Endothelial cell of umbilical vein (primary cell): ENCODE measurements around the gene CLSTN2. TPM values are rescaled to one million over a fixed set of nuclear protein-coding genes. Genes with fewer than 3 reads are reported as not detected.

Source experiments
- BruUV-seq: library from RNA; stranded (reverse); fragments of 400-500 nt; replicated peaks from 2 replicates; lab custom pipeline; 2021; lab: Mats Ljungman, UMichigan
- CTCF ChIA-PET: fragments of 300-600, 350-600 bp; sonication (Branson Sonifier 250); formaldehyde crosslinking; loops from one replicate; lab custom pipeline; 2021; ENCODE audit warnings: antibody characterized with exemption, inconsistent platforms; lab: Charles Lee
- POLR2A ChIA-PET: fragments of 300-600, 350-600 bp; sonication (Branson Sonifier 250); formaldehyde crosslinking; loops from one replicate; lab custom pipeline; 2021; ENCODE audit warnings: antibody characterized with exemption, inconsistent platforms; lab: Charles Lee
- DNase-seq: peaks from one replicate; pipeline ENCODE4 v3.0.0-alpha.2; 2011; ENCODE audit warnings: low read depth, low spot score
- FAIRE-seq: peaks from 2 replicates; lab custom pipeline; 2011; peaks lifted over from hg19 to GRCh38; lab: Jason Lieb, UNC
- H2AFZ ChIP-seq: 2 replicates; pipeline ENCODE4 v1.6.0; 2012; ENCODE audit warnings: low read depth, low read length, control low read depth, inconsistent platforms
- H3K27ac ChIP-seq: 2 replicates; pipeline ENCODE4 v1.5.1; 2011; ENCODE audit warnings: low read depth, mild to moderate bottlenecking, control low read depth, low read length, moderate library complexity; ENCODE audit not compliant: insufficient read depth
- H3K27me3 ChIP-seq, 2 experiments: 2 replicates each; pipeline versions ENCODE4 v1.6.0 to v1.6.1; 2011; ENCODE audit warnings: low read length in 2 of 2, mixed read lengths in 1 of 2; ENCODE audit not compliant: control insufficient read depth in 2 of 2, insufficient read depth in 2 of 2
- H3K36me3 ChIP-seq, 2 experiments: 2 replicates in 1 of 2; 3 replicates in 1 of 2; pipeline ENCODE4 v1.5.1; 2011; ENCODE audit warnings: low read length in 2 of 2, mild to moderate bottlenecking in 1 of 2, moderate library complexity in 1 of 2; ENCODE audit not compliant: control insufficient read depth in 2 of 2, insufficient read depth in 2 of 2; ENCODE audit errors: extremely low read depth in 1 of 2
- H3K4me1 ChIP-seq: 3 replicates; pipeline ENCODE4 v1.5.1; 2011; ENCODE audit warnings: mild to moderate bottlenecking, low read length; ENCODE audit not compliant: control insufficient read depth, insufficient read depth; ENCODE audit errors: extremely low read depth
- H3K4me2 ChIP-seq: 2 replicates; pipeline ENCODE4 v1.6.1; 2011; ENCODE audit warnings: low read length, control low read depth, mixed read lengths; ENCODE audit not compliant: insufficient read depth
- H3K4me3 ChIP-seq, 3 experiments: fragments of 200-600 bp in 1 of 3; sonication (generic), shearing (Covaris generic) in 1 of 3; replicated peaks in 1 of 3; 2 replicates each; pipeline ENCODE4 v1.5.1; 2011 to 2016; ENCODE audit warnings: control low read depth in 3 of 3, low read length in 3 of 3, mild to moderate bottlenecking in 2 of 3, inconsistent platforms in 1 of 3, low read depth in 1 of 3, moderate library complexity in 1 of 3; ENCODE audit not compliant: insufficient read depth in 1 of 3
- H3K79me2 ChIP-seq: 2 replicates; pipeline ENCODE4 v1.6.0; 2012; ENCODE audit warnings: low read length, inconsistent platforms; ENCODE audit not compliant: control insufficient read depth, insufficient read depth
- H3K9ac ChIP-seq: replicated peaks from 2 replicates; pipeline ENCODE3; 2011; ENCODE audit warnings: low read length, control low read depth; ENCODE audit not compliant: insufficient read depth; ENCODE audit errors: extremely low read depth
- H3K9me1 ChIP-seq: replicated peaks from 3 replicates; pipeline ENCODE4 v1.6.0; 2011; ENCODE audit warnings: mild to moderate bottlenecking, low read length; ENCODE audit not compliant: control insufficient read depth, insufficient read depth; ENCODE audit errors: extremely low read depth
- H3K9me3 ChIP-seq: replicated peaks from 2 replicates; pipeline ENCODE4 v1.5.1; 2012; ENCODE audit warnings: low read length, inconsistent platforms; ENCODE audit not compliant: control insufficient read depth, insufficient read depth
- H4K20me1 ChIP-seq: replicated peaks from 2 replicates; pipeline ENCODE3; 2011; ENCODE audit warnings: mild to moderate bottlenecking, low read length; ENCODE audit not compliant: control insufficient read depth, insufficient read depth; ENCODE audit errors: extremely low read depth
- CTCF ChIP-seq, 2 donors: IDR thresholded peaks; 1 replicate in 1 of 2; 2 replicates in 1 of 2; pipeline ENCODE4 v1.5.1; 2011; ENCODE audit warnings: low read length in 2 of 2, mild to moderate bottlenecking in 2 of 2, moderate library complexity in 2 of 2, control low read depth in 1 of 2, inconsistent platforms in 1 of 2, low read depth in 1 of 2; ENCODE audit not compliant: insufficient read depth in 1 of 2; ENCODE audit errors: extremely low read depth in 1 of 2
- EZH2 ChIP-seq: IDR thresholded peaks from 2 replicates; pipeline ENCODE4 v1.6.1; 2012; ENCODE audit warnings: borderline replicate concordance, low read depth, mild to moderate bottlenecking, moderate library complexity, low read length, inconsistent platforms; ENCODE audit not compliant: severe bottlenecking
- FOS ChIP-seq: IDR thresholded peaks from 2 replicates; pipeline ENCODE4 v1.6.1; 2011; ENCODE audit warnings: mild to moderate bottlenecking, low read length, moderate library complexity, borderline replicate concordance; ENCODE audit not compliant: insufficient read depth
- GATA2 ChIP-seq: IDR thresholded peaks from 2 replicates; pipeline ENCODE4 v1.7.0; 2011; ENCODE audit warnings: low read depth, mild to moderate bottlenecking, moderate library complexity, mixed read lengths, low read length; ENCODE audit not compliant: insufficient read length, insufficient read depth
- JUN ChIP-seq: IDR thresholded peaks from 2 replicates; pipeline ENCODE4 v1.6.1; 2011; ENCODE audit warnings: borderline replicate concordance, low read depth; ENCODE audit not compliant: insufficient read length, insufficient read depth
- MYC ChIP-seq: IDR thresholded peaks from one replicate; pipeline ENCODE4 v1.6.1; 2011; ENCODE audit warnings: mild to moderate bottlenecking, low read depth, low read length
- POLR2A ChIP-seq: IDR thresholded peaks from 2 replicates; pipeline ENCODE4 v1.6.1; 2012; ENCODE audit warnings: low read depth, mild to moderate bottlenecking, control low read depth, low read length
- POLR2AphosphoS5 ChIP-seq: IDR thresholded peaks from 2 replicates; pipeline ENCODE4 v1.6.1; 2012; ENCODE audit warnings: low read depth, mild to moderate bottlenecking, control low read depth, low read length, moderate library complexity; ENCODE audit not compliant: insufficient read depth
- dilution Hi-C: fragments of 300-500 bp; cut with MboI; formaldehyde crosslinking; loops from one replicate; pipeline ENCODE4 v1.15.0; 2019; ENCODE audit warnings: low sequenced_read_pairs; ENCODE audit not compliant: extremely low pct_ligation_motif_present
- intact Hi-C: fragments of 100-400 bp; cut with micrococcal nuclease; formaldehyde crosslinking; loops from one replicate; pipeline ENCODE4 v1.10.0; 2022
- polyA plus RNA-seq, 4 experiments: library from polyadenylated mRNA; depleted of rRNA in 3 of 4; stranded (reverse) in 3 of 4; unstranded in 1 of 4; fragments of >200 nt; gene quantifications; 2 replicates each; pipeline versions ENCODE4 v1.2.1 to v1.2.3, GENCODE V29; 2011 to 2012; ENCODE audit warnings: missing spikeins in 1 of 4
- total RNA-seq: library from RNA; stranded (reverse); gene quantifications from 2 replicates; pipeline ENCODE4 v1.2.3, GENCODE V29; 2021
- TF ChIP-seq, protein P1 (sequence below): IDR thresholded peaks from 2 replicates; pipeline ENCODE4 v1.6.1; 2011; ENCODE audit not compliant: insufficient read depth, insufficient read length

CLSTN2 gene
- total and polyA plus RNA-seq, 2 donors (not counting 3 experiments of a cell fraction or from before 2014, with no cell fraction given) = 0.26 to 0.38 TPM

DNA sequence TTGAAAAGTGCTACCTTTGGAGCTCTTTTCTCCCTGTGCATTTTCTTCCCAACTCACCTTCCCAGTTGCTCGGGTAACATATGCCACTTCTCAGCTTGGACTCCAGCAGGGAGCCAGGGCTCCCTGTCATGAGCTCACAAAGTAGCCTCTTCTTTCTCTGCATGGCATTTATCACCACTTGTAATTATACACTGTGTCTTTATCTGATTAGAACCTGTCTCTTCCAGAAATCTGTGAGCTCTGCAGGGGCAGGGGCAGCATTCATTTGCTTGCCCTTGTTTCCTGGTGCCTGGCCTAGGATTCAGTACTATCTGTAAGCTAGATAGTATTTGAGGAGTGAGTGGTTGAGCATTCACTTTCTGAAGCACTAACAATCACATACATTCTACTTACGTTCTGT, 100.9 kb downstream of the CLSTN2 start:
- dilution Hi-C loops = no loop called here
- CTCF ChIA-PET = no interaction called here

More for the DNA sequence above, 100.9 kb downstream of the CLSTN2 start:
- Histone ChIP-seq H3K9me3 (no peaks in the 10 kb centered on the region), H3K27me3 (no peaks in the 10 kb centered on the region), H3K4me1 (no peaks in the 10 kb centered on the region), H3K27ac (no peak overlapping the region), H4K20me1 (no peaks in the 10 kb centered on the region), H3K4me3 (no peak overlapping the region), H2AFZ (no peak overlapping the region), H3K9ac (no peak overlapping the region), H3K36me3 (no peaks in the 10 kb centered on the region), H3K79me2 (no peaks in the 10 kb centered on the region), H3K4me2 (no peak overlapping the region), H3K9me1 (no peaks in the 10 kb centered on the region)
- TF ChIP-seq JUN (no peak), POLR2A (no peak), FOS (no peak), EZH2 (no peak), CTCF (IDR thresholded peaks at IDR 0.05; ENCODE audit: extremely low read depth in 1 of 2, insufficient read depth in 1 of 2, low read depth in 1 of 2, low read length in 2 of 2) (no peak), GATA2 (no peak), MYC (no peak), POLR2AphosphoS5 (no peak)
- TF ChIP-seq, protein P1, sequence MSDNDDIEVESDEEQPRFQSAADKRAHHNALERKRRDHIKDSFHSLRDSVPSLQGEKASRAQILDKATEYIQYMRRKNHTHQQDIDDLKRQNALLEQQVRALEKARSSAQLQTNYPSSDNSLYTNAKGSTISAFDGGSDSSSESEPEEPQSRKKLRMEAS = no peak
- intact Hi-C loops = no loop called here
- FAIRE-seq (no peak), DNase-seq (no peak)
- no TSS peak for BruUV-seq
- POLR2A ChIA-PET = no interaction called here
